H9 (cell line): ENCODE data around the gene IGF2R. TPM values are rescaled to one million over a fixed set of nuclear protein-coding genes. Genes with fewer than 3 reads are reported as not detected.
"Not testable (repeated sequence)": the region's sequence is repeated elsewhere in the genome, so short reads cannot be mapped to it uniquely, and the experiment has no call there.

ENCODE experiments used
- DNase-seq: peaks from one replicate; pipeline ENCODE4 v3.0.0-alpha.2; 2017
- H2AFZ ChIP-seq: one replicate; pipeline ENCODE4 v1.6.1; 2013; ENCODE audit warnings: mild to moderate bottlenecking, low read length, control low read depth, moderate library complexity
- H2AK5ac ChIP-seq: 2 replicates; pipeline ENCODE4 v1.6.1; 2013; ENCODE audit warnings: low read length, control low read depth, mixed read lengths; ENCODE audit not compliant: insufficient read length
- H2BK120ac ChIP-seq: one replicate; pipeline ENCODE4 v1.6.1; 2013; ENCODE audit warnings: low read depth, mild to moderate bottlenecking, low read length, control low read depth, inconsistent platforms; ENCODE audit not compliant: poor library complexity, severe bottlenecking
- H2BK12ac ChIP-seq: 2 replicates; pipeline ENCODE4 v1.6.1; 2013; ENCODE audit warnings: low read length, control low read depth, mixed read lengths, low read depth; ENCODE audit not compliant: insufficient read length
- H2BK15ac ChIP-seq: 2 replicates; pipeline ENCODE4 v1.6.1; 2013; ENCODE audit warnings: low read depth, low read length, control low read depth
- H2BK20ac ChIP-seq: one replicate; pipeline ENCODE4 v1.6.1; 2013; ENCODE audit warnings: low read depth, mild to moderate bottlenecking, low read length, control low read depth, inconsistent platforms; ENCODE audit not compliant: poor library complexity, severe bottlenecking
- H2BK5ac ChIP-seq: 2 replicates; pipeline ENCODE4 v1.6.1; 2013; ENCODE audit warnings: low read length, control low read depth, mixed read lengths; ENCODE audit not compliant: insufficient read length
- H3K14ac ChIP-seq: 2 replicates; pipeline ENCODE4 v1.6.1; 2013; ENCODE audit warnings: low read length, control low read depth; ENCODE audit not compliant: insufficient read depth
- H3K18ac ChIP-seq: 2 replicates; pipeline ENCODE4 v1.6.1; 2013; ENCODE audit warnings: low read depth, mild to moderate bottlenecking, mixed read lengths, low read length, control low read depth; ENCODE audit not compliant: insufficient read length
- H3K23ac ChIP-seq: 2 replicates; pipeline ENCODE4 v1.6.1; 2013; ENCODE audit warnings: low read length, control low read depth, mixed read lengths, low read depth; ENCODE audit not compliant: insufficient read length
- H3K23me2 ChIP-seq: 2 replicates; pipeline ENCODE4 v1.6.1; 2013; ENCODE audit warnings: low read depth, mild to moderate bottlenecking, mixed read lengths, low read length, control low read depth; ENCODE audit not compliant: insufficient read length, poor library complexity, severe bottlenecking
- H3K27ac ChIP-seq: 2 replicates; pipeline ENCODE4 v1.5.1; 2013; ENCODE audit warnings: low read length, control low read depth, mixed read lengths, low read depth; ENCODE audit not compliant: insufficient read length
- H3K27me3 ChIP-seq: 2 replicates; pipeline ENCODE4 v1.6.1; 2013; ENCODE audit warnings: low read length, control low read depth, inconsistent platforms; ENCODE audit not compliant: insufficient read depth
- H3K4ac ChIP-seq: 2 replicates; pipeline ENCODE4 v1.6.1; 2013; ENCODE audit warnings: low read depth, mild to moderate bottlenecking, control low read depth, inconsistent platforms, low read length, moderate library complexity
- H3K4me1 ChIP-seq: 2 replicates; pipeline ENCODE4 v1.6.1; 2013; ENCODE audit warnings: low read length, control low read depth, inconsistent platforms; ENCODE audit not compliant: insufficient read depth
- H3K4me2 ChIP-seq: 2 replicates; pipeline ENCODE4 v1.6.1; 2013; ENCODE audit warnings: low read length, control low read depth, mixed read lengths; ENCODE audit not compliant: insufficient read length, insufficient read depth
- H3K56ac ChIP-seq: 2 replicates; pipeline ENCODE4 v1.6.1; 2013; ENCODE audit warnings: low read depth, mild to moderate bottlenecking, mixed read lengths, low read length, control low read depth; ENCODE audit not compliant: insufficient read length
- H3K79me1 ChIP-seq: 2 replicates; pipeline ENCODE4 v1.6.1; 2013; ENCODE audit warnings: low read depth, mild to moderate bottlenecking, moderate library complexity, low read length, control low read depth, inconsistent platforms; ENCODE audit not compliant: insufficient read depth, poor library complexity, severe bottlenecking
- H3K79me2 ChIP-seq: 2 replicates; pipeline ENCODE4 v1.6.1; 2013; ENCODE audit warnings: low read length, control low read depth, inconsistent platforms; ENCODE audit not compliant: insufficient read depth
- H3K9ac ChIP-seq: 2 replicates; pipeline ENCODE4 v1.6.1; 2013; ENCODE audit warnings: low read length, control low read depth, mixed read lengths; ENCODE audit not compliant: insufficient read length; ENCODE audit errors: extremely low read depth
- H3K9me3 ChIP-seq: one replicate; pipeline ENCODE4 v1.6.1; 2013; ENCODE audit warnings: low read depth, low read length, inconsistent platforms; ENCODE audit not compliant: control insufficient read depth
- H3T11ph ChIP-seq: one replicate; pipeline ENCODE4 v1.6.1; 2013; ENCODE audit warnings: mild to moderate bottlenecking, low read length, control low read depth, inconsistent platforms
- H4K20me1 ChIP-seq: one replicate; pipeline ENCODE4 v1.6.1; 2013; ENCODE audit not compliant: control insufficient read depth, insufficient read length, insufficient read depth
- H4K5ac ChIP-seq: 2 replicates; pipeline ENCODE4 v1.6.1; 2013; ENCODE audit warnings: low read depth, mild to moderate bottlenecking, mixed read lengths, low read length, control low read depth; ENCODE audit not compliant: insufficient read length
- H4K8ac ChIP-seq: replicated peaks from 2 replicates; pipeline ENCODE4 v1.6.1; 2013; ENCODE audit warnings: low read length, control low read depth, mixed read lengths, low read depth; ENCODE audit not compliant: insufficient read length
- H4K91ac ChIP-seq: 2 replicates; pipeline ENCODE4 v1.6.1; 2013; ENCODE audit warnings: low read depth, mild to moderate bottlenecking, moderate library complexity, mixed read lengths, low read length, control low read depth; ENCODE audit not compliant: insufficient read length
- H3K27ac Mint-ChIP-seq, 3 experiments: 2 replicates in 2 of 3; 3 replicates in 1 of 3; pipeline ENCODE4 v1.8.0; 2020 to 2021; ENCODE audit warnings: mixed read lengths in 3 of 3, mild to moderate bottlenecking in 1 of 3, moderate library complexity in 1 of 3
- H3K27me3 Mint-ChIP-seq: 2 replicates; pipeline ENCODE4 v1.8.0; 2021; ENCODE audit warnings: low read depth, mild to moderate bottlenecking, moderate library complexity, mixed read lengths
- H3K36me3 Mint-ChIP-seq, 3 experiments: 2 replicates in 2 of 3; 3 replicates in 1 of 3; pipeline ENCODE4 v1.8.0; 2020 to 2021; ENCODE audit warnings: low read depth in 3 of 3, mixed read lengths in 3 of 3; ENCODE audit not compliant: insufficient read depth in 1 of 3
- H3K4me1 Mint-ChIP-seq, 2 experiments: 2 replicates each; pipeline ENCODE4 v1.8.0; 2020; ENCODE audit warnings: mixed read lengths in 2 of 2
- H3K4me3 Mint-ChIP-seq, 2 experiments: 2 replicates in 1 of 2; 3 replicates in 1 of 2; pipeline ENCODE4 v1.8.0; 2020 to 2021; ENCODE audit warnings: mild to moderate bottlenecking in 2 of 2, mixed read lengths in 2 of 2, moderate library complexity in 1 of 2
- H3K9me3 Mint-ChIP-seq, 2 experiments: 2 replicates in 1 of 2; 3 replicates in 1 of 2; pipeline ENCODE4 v1.8.0; 2020; ENCODE audit warnings: mild to moderate bottlenecking in 2 of 2, mixed read lengths in 2 of 2, moderate library complexity in 1 of 2
- WGBS: extraction: QIAGEN DNeasy Blood & Tissue Kit; methylation state at CpG from one replicate; pipeline ENCODE4 v1.1.7; 2013; ENCODE audit warnings: missing lambda C conversion rate, low lambda C conversion rate, mixed read lengths; ENCODE audit not compliant: insufficient read length; ENCODE audit errors: extremely low coverage; 5-methylcytosine and 5-hydroxymethylcytosine counted together
- total RNA-seq: library from RNA; stranded (reverse); gene quantifications from 2 replicates; pipeline ENCODE4 v1.2.1, GENCODE V29; 2021
- TF ChIP-seq, protein P1 (sequence below): fragments of 200-600 bp; sonication (generic); conservative IDR thresholded peaks from 3 replicates; pipeline ENCODE4 v1.8.0; 2021; ENCODE audit warnings: antibody characterized with exemption, mild to moderate bottlenecking

The IGF2R gene
- total RNA-seq, 1 experiment from 2014 or later: 66.7 TPM

DNA sequence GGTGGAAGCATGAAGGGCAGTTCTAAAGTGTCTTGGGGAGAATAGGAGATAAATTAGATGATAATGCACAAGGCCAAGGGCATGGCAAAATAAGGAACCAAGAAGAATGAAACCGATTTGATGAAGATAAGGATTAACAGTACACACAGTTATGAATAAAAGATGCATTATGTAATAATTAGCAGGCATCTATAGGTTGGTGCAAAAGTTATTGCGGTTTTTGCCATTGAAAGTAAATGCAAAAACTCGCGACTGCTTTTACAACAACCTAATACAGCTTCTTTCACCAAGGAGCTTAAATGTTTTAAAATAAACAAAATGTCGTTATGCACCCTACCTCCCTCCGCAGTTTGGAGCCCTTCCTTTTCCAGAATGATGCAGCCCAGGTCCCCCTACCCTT lies 49.1 kb upstream of the IGF2R start:
- Mint-ChIP-seq H3K9me3 (peaks cover 3 to 5% of the 10 kb centered on the region in 2 experiments; a peak in 3 of 5 replicates), H3K36me3 (peaks cover 0 to 2% (median 0%) of the 10 kb centered on the region in 3 experiments; a peak in 1 of 7 replicates), H3K27ac (no peak overlapping the region), H3K4me3 (no peak overlapping the region), H3K4me1 (no peaks in the 10 kb centered on the region), H3K27me3 (peaks cover 4% of the 10 kb centered on the region; the same call in 1 of the 2 replicates)
- Histone ChIP-seq H3K79me2 (no peaks in the 10 kb centered on the region), H3K23me2 (no peaks in the 10 kb centered on the region), H3K27me3 (no peaks in the 10 kb centered on the region), H3T11ph (no peak overlapping the region), H3K4me2 (no peak overlapping the region), H3K4ac (no peak overlapping the region), H3K18ac (no peak overlapping the region), H2BK120ac (no peak overlapping the region), H3K14ac (no peak overlapping the region), H3K27ac (no peak overlapping the region), H3K4me1 (no peaks in the 10 kb centered on the region), H4K8ac (no peak overlapping the region), H4K5ac (no peak overlapping the region), H4K20me1 (no peaks in the 10 kb centered on the region), H3K56ac (no peak overlapping the region), H2BK15ac (no peak overlapping the region), H2BK12ac (no peak overlapping the region), H3K23ac (no peak overlapping the region), H3K79me1 (no peaks in the 10 kb centered on the region), H2AK5ac (no peak overlapping the region), H4K91ac (no peak overlapping the region), H3K9me3 (no peaks in the 10 kb centered on the region), H2AFZ (no peak overlapping the region), H3K9ac (no peak overlapping the region), H2BK5ac (no peak overlapping the region), H2BK20ac (no peak overlapping the region)
- TF ChIP-seq, protein P1, sequence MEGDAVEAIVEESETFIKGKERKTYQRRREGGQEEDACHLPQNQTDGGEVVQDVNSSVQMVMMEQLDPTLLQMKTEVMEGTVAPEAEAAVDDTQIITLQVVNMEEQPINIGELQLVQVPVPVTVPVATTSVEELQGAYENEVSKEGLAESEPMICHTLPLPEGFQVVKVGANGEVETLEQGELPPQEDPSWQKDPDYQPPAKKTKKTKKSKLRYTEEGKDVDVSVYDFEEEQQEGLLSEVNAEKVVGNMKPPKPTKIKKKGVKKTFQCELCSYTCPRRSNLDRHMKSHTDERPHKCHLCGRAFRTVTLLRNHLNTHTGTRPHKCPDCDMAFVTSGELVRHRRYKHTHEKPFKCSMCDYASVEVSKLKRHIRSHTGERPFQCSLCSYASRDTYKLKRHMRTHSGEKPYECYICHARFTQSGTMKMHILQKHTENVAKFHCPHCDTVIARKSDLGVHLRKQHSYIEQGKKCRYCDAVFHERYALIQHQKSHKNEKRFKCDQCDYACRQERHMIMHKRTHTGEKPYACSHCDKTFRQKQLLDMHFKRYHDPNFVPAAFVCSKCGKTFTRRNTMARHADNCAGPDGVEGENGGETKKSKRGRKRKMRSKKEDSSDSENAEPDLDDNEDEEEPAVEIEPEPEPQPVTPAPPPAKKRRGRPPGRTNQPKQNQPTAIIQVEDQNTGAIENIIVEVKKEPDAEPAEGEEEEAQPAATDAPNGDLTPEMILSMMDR: no peak
- no peak for DNase-seq
- no CpG with 5 or more reads among the region's 6 CpGs for WGBS

DNA sequence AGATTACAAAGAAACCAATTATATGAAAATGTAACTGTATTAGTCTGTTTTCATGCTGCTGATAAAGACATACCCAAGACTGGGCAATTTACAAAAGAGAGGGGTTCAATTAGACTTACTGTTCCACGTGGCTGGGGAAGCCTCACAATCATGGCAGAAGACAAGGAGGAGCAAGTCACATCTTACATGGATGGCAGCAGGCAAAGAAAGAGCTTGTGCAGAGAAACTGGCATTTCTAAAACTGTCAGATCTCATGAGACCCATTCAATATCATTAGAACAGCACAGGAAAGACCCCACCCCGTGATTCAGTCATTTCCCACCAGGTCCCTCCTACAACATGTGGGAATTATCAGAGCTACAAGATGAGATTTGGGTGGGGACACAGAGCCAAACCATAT lies 44.7 kb upstream of the IGF2R start:
- H2BK5ac ChIP-seq, H3K9ac ChIP-seq, H2BK15ac ChIP-seq, H2AK5ac ChIP-seq, H3K79me1 ChIP-seq, H3K56ac ChIP-seq, H3T11ph ChIP-seq, H3K14ac ChIP-seq, H3K27me3 ChIP-seq, H3K4ac ChIP-seq, H3K36me3 Mint-ChIP-seq, H3K4me1 ChIP-seq, H2AFZ ChIP-seq, H2BK20ac ChIP-seq, H3K9me3 ChIP-seq, H3K27ac Mint-ChIP-seq, H4K91ac ChIP-seq, H3K27me3 Mint-ChIP-seq, H3K4me1 Mint-ChIP-seq, H3K9me3 Mint-ChIP-seq, H3K79me2 ChIP-seq, H3K27ac ChIP-seq, H2BK12ac ChIP-seq, H4K20me1 ChIP-seq, H3K23ac ChIP-seq, H3K23me2 ChIP-seq, H2BK120ac ChIP-seq, H3K4me2 ChIP-seq, H4K8ac ChIP-seq, H3K4me3 Mint-ChIP-seq, DNase-seq, H3K18ac ChIP-seq, H4K5ac ChIP-seq: not testable (repeated sequence)
- no CpG with 5 or more reads among the region's 2 CpGs for WGBS
